GM18519 (cell line): ENCODE data around the gene CNTN6.
A peak's percentile ranks its signal among the peaks of the same experiment; 100 is the strongest.

ENCODE experiments used
- ATAC-seq: cut with Tn5 transposase; IDR thresholded peaks from one replicate; pipeline ENCODE4 v1.9.1; 2021; ENCODE audit warnings: mild to moderate bottlenecking, moderate library complexity; ENCODE audit not compliant: unreplicated experiment, low FRiP score

Gene CNTN6

GRCh38 chr3:1171320-1171719, 78.5 kb downstream of the CNTN6 start:
- ATAC-seq = no peak

- no peak for ATAC-seq
These were observed 79.8 kb downstream of the CNTN6 start for GRCh38 chr3:1172644-1173043.

- ATAC-seq = no peak
These were observed 86.3 kb downstream of the CNTN6 start for GRCh38 chr3:1179146-1179545.

GRCh38 chr3:1183320-1184048, 90.7 kb downstream of the CNTN6 start:
- no peak for ATAC-seq

GRCh38 chr3:1190569-1190968, 97.7 kb downstream of the CNTN6 start:
- no peak for ATAC-seq

GRCh38 chr3:1191026-1191425, 98.2 kb downstream of the CNTN6 start:
- no peak for ATAC-seq

GRCh38 chr3:1195947-1196346, 103.1 kb downstream of the CNTN6 start:
- no peak for ATAC-seq

GRCh38 chr3:1197051-1197450, 104.2 kb downstream of the CNTN6 start:
- ATAC-seq = no peak

- ATAC-seq = no peak
These were observed 107.5 kb downstream of the CNTN6 start for GRCh38 chr3:1200371-1200770.

GRCh38 chr3:1207904-1208303, 115.1 kb downstream of the CNTN6 start:
- ATAC-seq = no peak

- peak; percentile 50 for ATAC-seq
These were observed 122.1 kb downstream of the CNTN6 start for GRCh38 chr3:1214933-1215332.

- no peak for ATAC-seq
These were observed 124.0 kb downstream of the CNTN6 start for GRCh38 chr3:1216856-1217255.

GRCh38 chr3:1227111-1227510, 134.3 kb downstream of the CNTN6 start:
- ATAC-seq = no peak

GRCh38 chr3:1228289-1228688, 135.5 kb downstream of the CNTN6 start:
- no peak for ATAC-seq

GRCh38 chr3:1230920-1231319, 138.1 kb downstream of the CNTN6 start:
- ATAC-seq = no peak

- no peak for ATAC-seq
These were observed 139.5 kb downstream of the CNTN6 start for GRCh38 chr3:1232276-1232675.

- ATAC-seq = no peak
These were observed 142.8 kb downstream of the CNTN6 start for GRCh38 chr3:1235526-1236120.

GRCh38 chr3:1251282-1252060, 158.6 kb downstream of the CNTN6 start:
- no peak for ATAC-seq

GRCh38 chr3:1252061-1252430, 159.2 kb downstream of the CNTN6 start:
- no peak for ATAC-seq

- ATAC-seq = no peak
These were observed 169.4 kb downstream of the CNTN6 start for GRCh38 chr3:1262246-1262645.

GRCh38 chr3:1263121-1263520, 170.3 kb downstream of the CNTN6 start:
- ATAC-seq = no peak

GRCh38 chr3:1269808-1270207, 177.0 kb downstream of the CNTN6 start:
- ATAC-seq = no peak
